HEK293T (cell line): ENCODE data around the gene TMEM37.

ENCODE experiments used
- CTCF ChIA-PET: fragments of 350-600 bp; formaldehyde crosslinking; extraction: SDS; loops from one replicate; lab custom pipeline; 2021; ENCODE audit warnings: antibody characterized with exemption, inconsistent platforms; lab: Yijun Ruan, JAX
- POLR2A ChIA-PET: fragments of 350-600 bp; formaldehyde crosslinking; extraction: SDS; loops from one replicate; lab custom pipeline; 2020; ENCODE audit warnings: antibody characterized with exemption, inconsistent platforms; lab: Yijun Ruan, JAX
- DNase-seq: peaks from one replicate; pipeline ENCODE4 v3.0.0; 2012; ENCODE audit warnings: mixed read lengths; ENCODE audit errors: extremely low spot score
- ARNT ChIP-seq: fragments of 450-650 bp; IDR thresholded peaks from 2 replicates; pipeline ENCODE4 v1.6.1; 2017; ENCODE audit warnings: mild to moderate bottlenecking
- BHLHE40 ChIP-seq: fragments of 450-650 bp; IDR thresholded peaks from 2 replicates; pipeline ENCODE4 v1.6.1; 2016; ENCODE audit warnings: mild to moderate bottlenecking, moderate library complexity, borderline replicate concordance
- CTBP1 ChIP-seq: fragments of 450-650 bp; IDR thresholded peaks from 2 replicates; pipeline ENCODE4 v1.6.1; 2016; ENCODE audit warnings: borderline replicate concordance
- ELF4 ChIP-seq: fragments of 450-650 bp; IDR thresholded peaks from 2 replicates; pipeline ENCODE4 v1.6.1; 2017; ENCODE audit warnings: antibody characterized with exemption
- FOXA1 ChIP-seq: fragments of 450-650 bp; IDR thresholded peaks from 2 replicates; pipeline ENCODE4 v1.6.1; 2016; ENCODE audit warnings: mild to moderate bottlenecking
- FOXK2 ChIP-seq: fragments of 450-650 bp; IDR thresholded peaks from 2 replicates; pipeline ENCODE4 v1.6.1; 2016; ENCODE audit warnings: mild to moderate bottlenecking
- FOXM1 ChIP-seq: fragments of 450-650 bp; IDR thresholded peaks from 2 replicates; pipeline ENCODE4 v1.6.1; 2017; ENCODE audit warnings: mild to moderate bottlenecking, borderline replicate concordance
- HDGF ChIP-seq: fragments of 450-650 bp; IDR thresholded peaks from 2 replicates; pipeline ENCODE4 v1.6.1; 2017; ENCODE audit warnings: antibody characterized with exemption, borderline replicate concordance
- L3MBTL2 ChIP-seq: fragments of 450-650 bp; conservative IDR thresholded peaks from 2 replicates; pipeline ENCODE4 v1.6.1; 2016; ENCODE audit warnings: mild to moderate bottlenecking
- LEF1 ChIP-seq: fragments of 450-650 bp; IDR thresholded peaks from 2 replicates; pipeline ENCODE4 v1.6.1; 2017; ENCODE audit warnings: mild to moderate bottlenecking, borderline replicate concordance
- NFRKB ChIP-seq: fragments of 450-650 bp; IDR thresholded peaks from 2 replicates; pipeline ENCODE4 v1.6.1; 2016; ENCODE audit warnings: mild to moderate bottlenecking, moderate library complexity
- PKNOX1 ChIP-seq: fragments of 450-650 bp; IDR thresholded peaks from 2 replicates; pipeline ENCODE4 v1.6.1; 2016
- SP1 ChIP-seq: fragments of 450-650 bp; IDR thresholded peaks from 2 replicates; pipeline ENCODE4 v1.6.1; 2017
- SUZ12 ChIP-seq: fragments of 450-650 bp; IDR thresholded peaks from 2 replicates; pipeline ENCODE4 v1.6.1; 2016; ENCODE audit warnings: mild to moderate bottlenecking
- TARDBP ChIP-seq: fragments of 450-650 bp; IDR thresholded peaks from 2 replicates; pipeline ENCODE4 v1.6.1; 2016
- ZNF384 ChIP-seq: fragments of 450-650 bp; IDR thresholded peaks from 2 replicates; pipeline ENCODE4 v1.6.1; 2016

The TMEM37 gene

DNA sequence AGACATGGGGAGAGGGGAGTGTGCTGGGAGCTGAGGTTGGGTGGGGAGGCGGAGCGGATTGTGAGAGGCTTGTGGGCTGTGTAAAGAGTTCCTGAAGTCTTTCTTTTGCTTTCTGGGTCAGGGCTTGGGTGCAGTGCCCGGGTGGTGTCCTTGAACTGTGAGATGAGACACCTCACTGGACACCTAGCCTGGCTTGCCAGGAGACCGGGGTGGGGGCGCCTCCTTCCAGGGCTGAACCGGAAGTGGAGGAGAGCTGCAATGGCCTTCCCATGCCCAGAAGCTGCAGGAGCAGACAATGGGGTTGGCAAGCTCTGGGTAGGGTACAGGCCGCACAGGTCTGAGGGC is 4.3 kb downstream of the TMEM37 start:
- no peak for TF ChIP-seq SP1
- TF ChIP-seq PKNOX1: no peak
- no peak for TF ChIP-seq SUZ12
- TF ChIP-seq ZNF384: no peak
- TF ChIP-seq CTBP1: no peak
- ChIA-PET POLR2A (no interaction called here), CTCF (interaction anchor here (1.0 kb wide), 1 partner anchor 41 kb away, joined by 3 read pairs; no protein-coding TSS in a partner anchor)
- no peak for DNase-seq

DNA sequence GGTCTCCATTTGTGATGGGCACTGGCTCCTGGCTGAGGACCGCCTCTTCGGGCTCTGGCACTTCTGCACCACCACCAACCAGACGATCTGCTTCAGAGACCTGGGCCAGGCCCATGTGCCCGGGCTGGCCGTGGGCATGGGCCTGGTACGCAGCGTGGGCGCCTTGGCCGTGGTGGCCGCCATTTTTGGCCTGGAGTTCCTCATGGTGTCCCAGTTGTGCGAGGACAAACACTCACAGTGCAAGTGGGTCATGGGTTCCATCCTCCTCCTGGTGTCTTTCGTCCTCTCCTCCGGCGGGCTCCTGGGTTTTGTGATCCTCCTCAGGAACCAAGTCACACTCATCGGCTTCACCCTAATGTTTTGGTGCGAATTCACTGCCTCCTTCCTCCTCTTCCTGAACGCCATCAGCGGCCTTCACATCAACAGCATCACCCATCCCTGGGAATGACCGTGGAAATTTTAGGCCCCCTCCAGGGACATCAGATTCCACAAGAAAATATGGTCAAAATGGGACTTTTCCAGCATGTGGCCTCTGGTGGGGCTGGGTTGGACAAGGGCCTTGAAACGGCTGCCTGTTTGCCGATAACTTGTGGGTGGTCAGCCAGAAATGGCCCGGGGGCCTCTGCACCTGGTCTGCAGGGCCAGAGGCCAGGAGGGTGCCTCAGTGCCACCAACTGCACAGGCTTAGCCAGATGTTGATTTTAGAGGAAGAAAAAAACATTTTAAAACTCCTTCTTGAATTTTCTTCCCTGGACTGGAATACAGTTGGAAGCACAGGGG is 5.5 kb downstream of the TMEM37 start:
- ChIA-PET POLR2A (no interaction called here), CTCF (no interaction called here)
- no peak for DNase-seq
- no peak for TF ChIP-seq ZNF384
- no peak for TF ChIP-seq FOXM1
- no peak for TF ChIP-seq NFRKB
- no peak for TF ChIP-seq CTBP1
- no peak for TF ChIP-seq ELF4
- no peak for TF ChIP-seq L3MBTL2
- no peak for TF ChIP-seq FOXK2
- TF ChIP-seq TARDBP: no peak
- no peak for TF ChIP-seq SP1
- TF ChIP-seq SUZ12: no peak
- TF ChIP-seq LEF1: no peak
- no peak for TF ChIP-seq FOXA1
- TF ChIP-seq ARNT: no peak
- TF ChIP-seq HDGF: no peak
- TF ChIP-seq BHLHE40: no peak
- TF ChIP-seq PKNOX1: no peak

- no peak for DNase-seq
- CTCF ChIA-PET: interaction anchor here (1.6 kb wide), 1 partner anchor 38 kb away, joined by 4 read pairs; no protein-coding TSS in a partner anchor
- TF ChIP-seq FOXK2 (no peak), SUZ12 (no peak), SP1 (no peak), ELF4 (no peak), L3MBTL2 (no peak), BHLHE40 (no peak)
- POLR2A ChIA-PET: no interaction called here
Measured at GRCh38 chr2:119438128-119438656, 6.5 kb downstream of the TMEM37 start.

DNA sequence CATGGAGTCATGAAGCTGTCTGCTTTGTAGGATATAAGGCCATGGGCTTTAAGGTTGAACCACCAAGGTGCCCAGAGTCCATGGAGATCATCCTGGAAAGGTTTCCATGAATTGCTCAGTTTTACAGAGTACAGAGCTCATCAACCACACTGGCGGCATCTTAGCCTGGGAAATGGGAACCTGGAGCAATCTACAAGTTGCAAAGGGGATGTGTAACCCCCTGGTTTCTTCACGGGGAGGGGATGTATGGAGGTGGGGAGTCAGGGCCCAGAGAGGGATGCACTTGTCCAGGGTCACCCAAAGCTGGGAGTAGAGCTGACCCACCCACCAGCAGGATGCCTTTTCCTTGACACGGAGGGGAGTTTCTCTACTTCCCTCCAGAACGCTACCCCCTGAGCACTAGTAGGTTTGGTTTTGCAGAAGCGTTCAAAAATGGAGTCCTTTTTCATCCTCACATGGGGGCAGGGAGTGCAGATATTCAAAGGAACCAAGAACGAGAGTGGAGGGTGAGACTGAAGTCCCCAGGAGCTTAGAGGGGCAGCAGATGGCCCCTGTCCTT is 7.2 kb downstream of the TMEM37 start:
- TF ChIP-seq LEF1: no peak
- no peak for TF ChIP-seq ARNT
- TF ChIP-seq BHLHE40: no peak
- TF ChIP-seq CTBP1: no peak
- TF ChIP-seq PKNOX1: no peak
- no peak for TF ChIP-seq FOXM1
- no peak for TF ChIP-seq ELF4
- no peak for TF ChIP-seq FOXK2
- no peak for TF ChIP-seq L3MBTL2
- TF ChIP-seq SP1: no peak
- TF ChIP-seq ZNF384: no peak
- no peak for TF ChIP-seq SUZ12
- no peak for TF ChIP-seq NFRKB
- no peak for TF ChIP-seq TARDBP
- no peak for TF ChIP-seq HDGF
- TF ChIP-seq FOXA1: no peak
- DNase-seq: no peak
- ChIA-PET POLR2A (no interaction called here), CTCF (interaction anchor here (1.6 kb wide), 1 partner anchor 37 kb away, joined by 4 read pairs; no protein-coding TSS in a partner anchor)

DNA sequence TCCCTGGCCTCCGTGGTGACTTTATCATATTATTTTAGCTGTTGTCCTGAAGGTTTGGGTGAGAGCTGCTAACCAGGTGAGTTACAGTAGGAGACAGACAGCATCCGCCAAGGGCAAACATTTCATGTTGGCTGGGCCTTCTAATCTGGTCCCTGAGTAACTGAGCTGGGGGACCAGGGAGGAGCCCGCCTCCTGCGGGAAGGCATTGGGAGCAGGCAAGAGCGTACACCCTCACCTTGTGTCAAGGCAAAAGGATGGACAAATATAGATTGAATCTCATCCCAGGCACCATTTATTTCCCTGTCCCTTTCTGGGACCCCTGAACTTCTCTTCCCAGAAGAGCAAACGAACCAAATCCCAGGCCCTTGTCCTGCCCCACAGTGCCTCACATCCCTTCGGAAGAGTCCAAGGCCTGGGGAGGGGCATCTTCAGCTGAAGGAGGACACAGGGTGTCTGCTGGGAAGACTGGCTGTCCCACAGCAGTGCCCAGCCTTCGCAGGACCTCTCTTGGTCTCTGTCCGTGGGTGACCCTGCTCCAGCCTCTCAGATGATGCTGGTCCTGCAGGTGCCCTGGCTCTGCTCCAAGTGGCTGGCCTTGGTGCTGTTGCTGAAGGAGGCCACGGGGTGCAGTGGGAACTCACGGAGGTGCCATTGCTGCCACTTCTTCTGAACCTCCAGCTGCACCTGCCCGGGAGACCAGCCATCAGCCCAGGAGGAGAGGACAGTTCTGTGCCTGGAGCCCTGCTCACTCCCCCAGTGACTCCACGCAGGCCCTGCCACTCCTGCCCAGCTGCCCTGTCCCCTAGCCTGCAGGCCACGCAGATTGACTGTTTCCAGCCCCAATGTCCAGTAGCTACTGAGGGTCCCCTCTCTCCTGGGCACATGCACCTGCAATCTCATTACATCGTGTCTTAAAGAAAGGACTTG is 8.2 kb downstream of the TMEM37 start:
- TF ChIP-seq FOXM1: no peak
- TF ChIP-seq ELF4: no peak
- TF ChIP-seq HDGF: no peak
- no peak for TF ChIP-seq NFRKB
- TF ChIP-seq FOXA1: no peak
- no peak for TF ChIP-seq FOXK2
- TF ChIP-seq L3MBTL2: no peak
- no peak for TF ChIP-seq BHLHE40
- no peak for TF ChIP-seq SUZ12
- TF ChIP-seq ZNF384: no peak
- TF ChIP-seq TARDBP: no peak
- TF ChIP-seq LEF1: no peak
- TF ChIP-seq SP1: no peak
- no peak for TF ChIP-seq CTBP1
- no peak for TF ChIP-seq ARNT
- no peak for TF ChIP-seq PKNOX1
- ChIA-PET POLR2A (interaction anchor here (1.3 kb wide), 1 partner anchor 8 kb away, joined by 4 read pairs; the partner anchor contains the start of gene TMEM37), CTCF (interaction anchor here (1.6 kb wide), 1 partner anchor 36 kb away, joined by 4 read pairs; no protein-coding TSS in a partner anchor)
- no peak for DNase-seq
